ENCODE data around the gene MYOD1. TPM values are rescaled to one million over a fixed set of nuclear protein-coding genes. Genes with fewer than 3 reads are reported as not detected.

MYOD1 gene
- total RNA-seq, 1 donor from 2014 or later: not detected

GRCh38 chr11:17762309-17762974, 43.1 kb downstream of the MYOD1 start:
- H3K9me3 ChIP-seq (ENCODE audit: low read depth): no peaks in the 10 kb centered on the region
- no peak overlapping the region for H3K9ac ChIP-seq
- Mint-ChIP-seq H3K27ac (no peak overlapping the region), H3K27me3 (ENCODE audit: insufficient read depth, low read depth) (peaks cover 13% of the 10 kb centered on the region), H3K4me1 (peaks cover 32% of the 10 kb centered on the region), H3K36me3 (no peaks in the 10 kb centered on the region), H3K9me3 (peaks cover 9% of the 10 kb centered on the region), H3K4me3 (peak overlapping the region; percentile 11)
- TF ChIP-seq EZH2phosphoT487 (IDR thresholded peaks at IDR 0.05) (no peak), EZH2 (IDR thresholded peaks at IDR 0.05) (no peak), CTCF (IDR thresholded peaks at IDR 0.05) (no peak)
- H3K27ac ChIP-seq: no peak overlapping the region
- peaks cover 8% of the 10 kb centered on the region for H4K20me1 ChIP-seq (ENCODE audit: low read depth)
- H3K4me1 ChIP-seq: peaks cover 26% of the 10 kb centered on the region
- H3K79me2 ChIP-seq (ENCODE audit: low read depth): no peaks in the 10 kb centered on the region
- H3K36me3 ChIP-seq: no peaks in the 10 kb centered on the region
- no peak overlapping the region for H3K4me2 ChIP-seq
- no peak for DNase-seq (ENCODE audit: low spot score)
- no peak overlapping the region for H2AFZ ChIP-seq (replicated peaks)
- H3K27me3 ChIP-seq: peaks cover 21% of the 10 kb centered on the region
- H3K4me3 ChIP-seq: no peak overlapping the region
- peaks cover 26% of the 10 kb centered on the region for H3F3A ChIP-seq (ENCODE audit: low read depth)

- Histone ChIP-seq H3K9me3 (ENCODE audit: low read depth) (no peaks in the 10 kb centered on the region), H3K79me2 (ENCODE audit: low read depth) (no peaks in the 10 kb centered on the region), H3K27me3 (peaks cover 13% of the 10 kb centered on the region), H3K4me1 (peaks cover 26% of the 10 kb centered on the region), H2AFZ (replicated peaks) (no peak overlapping the region), H3K4me3 (no peak overlapping the region), H3K4me2 (no peak overlapping the region), H3K27ac (no peak overlapping the region), H3K36me3 (no peaks in the 10 kb centered on the region), H3F3A (ENCODE audit: low read depth) (peaks cover 26% of the 10 kb centered on the region), H3K9ac (no peak overlapping the region), H4K20me1 (ENCODE audit: low read depth) (peaks cover 8% of the 10 kb centered on the region)
- H3K4me1 Mint-ChIP-seq: peaks cover 39% of the 10 kb centered on the region
- TF ChIP-seq CTCF (IDR thresholded peaks at IDR 0.05) (no peak), EZH2 (IDR thresholded peaks at IDR 0.05) (no peak), EZH2phosphoT487 (IDR thresholded peaks at IDR 0.05) (no peak)
- no peak overlapping the region for H3K27ac Mint-ChIP-seq
- H3K27me3 Mint-ChIP-seq (ENCODE audit: insufficient read depth, low read depth): peaks cover 18% of the 10 kb centered on the region
- peaks cover 9% of the 10 kb centered on the region for H3K9me3 Mint-ChIP-seq
- H3K4me3 Mint-ChIP-seq: no peak overlapping the region
- no peak for DNase-seq (ENCODE audit: low spot score)
- no peaks in the 10 kb centered on the region for H3K36me3 Mint-ChIP-seq
Measured at GRCh38 chr11:17763244-17763643, 43.9 kb downstream of the MYOD1 start.

GRCh38 chr11:17763703-17764102, 44.3 kb downstream of the MYOD1 start:
- Histone ChIP-seq H2AFZ (replicated peaks) (no peak overlapping the region), H3F3A (ENCODE audit: low read depth) (peaks cover 26% of the 10 kb centered on the region), H3K4me3 (no peak overlapping the region), H3K36me3 (no peaks in the 10 kb centered on the region), H3K27ac (no peak overlapping the region), H3K4me2 (no peak overlapping the region), H3K27me3 (peaks cover 8% of the 10 kb centered on the region), H3K79me2 (ENCODE audit: low read depth) (no peaks in the 10 kb centered on the region), H3K9me3 (ENCODE audit: low read depth) (no peaks in the 10 kb centered on the region), H4K20me1 (ENCODE audit: low read depth) (peaks cover 8% of the 10 kb centered on the region), H3K4me1 (peaks cover 26% of the 10 kb centered on the region), H3K9ac (no peak overlapping the region)
- Mint-ChIP-seq H3K27me3 (ENCODE audit: insufficient read depth, low read depth) (peaks cover 18% of the 10 kb centered on the region), H3K4me1 (peaks cover 39% of the 10 kb centered on the region), H3K36me3 (no peaks in the 10 kb centered on the region), H3K27ac (peak overlapping the region; percentile 6), H3K4me3 (peak overlapping the region; percentile 61), H3K9me3 (peaks cover 6% of the 10 kb centered on the region)
- TF ChIP-seq CTCF (IDR thresholded peaks at IDR 0.05): no peak
- no peak for TF ChIP-seq EZH2phosphoT487 (IDR thresholded peaks at IDR 0.05)
- TF ChIP-seq EZH2 (IDR thresholded peaks at IDR 0.05): no peak
- no peak for DNase-seq (ENCODE audit: low spot score)
